B cell (primary cell): ENCODE measurements around the gene ASTN2. TPM values are rescaled to one million over a fixed set of nuclear protein-coding genes. Genes with fewer than 3 reads are reported as not detected.

Experiments
- ATAC-seq: fragments of 200-7000 bp; cut with Tn5 transposase; one replicate; pipeline ENCODE4 v1.10.0; 2021; ENCODE audit warnings: low read depth, mild to moderate bottlenecking, moderate number of reproducible peaks, moderate library complexity
- CTCF ChIA-PET: fragments of 350-600 bp; sonication (Branson Sonifier 250); formaldehyde crosslinking; loops from one replicate; lab custom pipeline; 2021; ENCODE audit warnings: antibody characterized with exemption, inconsistent platforms; lab: Charles Lee
- POLR2A ChIA-PET: fragments of 350-600 bp; sonication (Branson Sonifier 250); formaldehyde crosslinking; loops from one replicate; lab custom pipeline; 2021; ENCODE audit warnings: antibody characterized with exemption; lab: Charles Lee
- DNase-seq: peaks from one replicate; pipeline ENCODE4 v3.0.0; 2013
- H2AFZ ChIP-seq: 2 replicates; pipeline ENCODE4 v1.6.1; 2012; ENCODE audit warnings: mild to moderate bottlenecking, low read depth, low read length; ENCODE audit not compliant: insufficient read depth, poor library complexity, severe bottlenecking
- H3K27ac ChIP-seq, 2 donors: 1 replicate in 1 of 2; 2 replicates in 1 of 2; pipeline ENCODE4 v1.5.1; 2012 to 2013; ENCODE audit warnings: low read length in 2 of 2, mild to moderate bottlenecking in 2 of 2, moderate library complexity in 1 of 2
- H3K27me3 ChIP-seq, 4 experiments: fragments of 200-600 bp in 1 of 4; sonication (generic) in 1 of 4; replicated peaks in 1 of 4; 1 replicate in 2 of 4; 2 replicates in 2 of 4; pipeline versions ENCODE4 v1.6.1 to v1.7.0; 2013 to 2016; ENCODE audit warnings: low read length in 3 of 4, mild to moderate bottlenecking in 2 of 4, mixed read lengths in 1 of 4, moderate library complexity in 1 of 4; ENCODE audit not compliant: insufficient read depth in 4 of 4, control insufficient read depth in 3 of 4; ENCODE audit errors: control extremely low read depth in 1 of 4
- H3K36me3 ChIP-seq, 2 experiments: replicated peaks in 1 of 2; 1 replicate in 1 of 2; 2 replicates in 1 of 2; pipeline versions ENCODE4 v1.6.1 to v1.7.1; 2013; ENCODE audit warnings: low read length in 1 of 2; ENCODE audit not compliant: insufficient read depth in 2 of 2, control insufficient read depth in 1 of 2; ENCODE audit errors: control extremely low read depth in 1 of 2, extremely low read depth in 1 of 2
- H3K4me1 ChIP-seq, 2 donors: fragments of 200-600 bp in 1 of 2; sonication (generic) in 1 of 2; 1 replicate in 1 of 2; 2 replicates in 1 of 2; pipeline versions ENCODE4 v1.5.1 to v1.6.1; 2013 to 2017; ENCODE audit warnings: low read length in 2 of 2; ENCODE audit not compliant: control insufficient read depth in 2 of 2, insufficient read depth in 2 of 2
- H3K4me2 ChIP-seq: replicated peaks from 2 replicates; pipeline ENCODE3; 2012; ENCODE audit warnings: mild to moderate bottlenecking, low read depth, low read length; ENCODE audit not compliant: poor library complexity, severe bottlenecking
- H3K4me3 ChIP-seq, 5 experiments: fragments of 200-600 bp in 1 of 5; sonication (generic) in 1 of 5; 1 replicate in 3 of 5; 2 replicates in 2 of 5; pipeline versions ENCODE4 v1.5.1 to v1.7.0; 2011 to 2016; ENCODE audit warnings: low read length in 4 of 5, mild to moderate bottlenecking in 4 of 5, low read depth in 2 of 5, control low read depth in 1 of 5, moderate library complexity in 1 of 5; ENCODE audit not compliant: insufficient read depth in 1 of 5; ENCODE audit errors: control extremely low read depth in 1 of 5, extremely low read depth in 1 of 5
- H3K79me2 ChIP-seq: fragments of 200-600 bp; sonication (generic); one replicate; pipeline ENCODE4 v1.6.0; 2016; ENCODE audit warnings: low read length; ENCODE audit not compliant: control insufficient read depth, insufficient read depth
- H3K9ac ChIP-seq: fragments of 200-600 bp; sonication (generic); 2 replicates; pipeline ENCODE4 v1.6.1; 2017; ENCODE audit warnings: mild to moderate bottlenecking, low read length, moderate library complexity
- H3K9me3 ChIP-seq, 3 donors: one replicate each; pipeline versions ENCODE4 v1.6.1 to v1.7.1; 2013; ENCODE audit warnings: low read length in 2 of 3; ENCODE audit not compliant: control insufficient read depth in 2 of 3, insufficient read depth in 1 of 3; ENCODE audit errors: control extremely low read depth in 1 of 3
- H4K20me1 ChIP-seq: 2 replicates; pipeline ENCODE4 v1.6.0; 2012; ENCODE audit warnings: mild to moderate bottlenecking, low read length; ENCODE audit not compliant: insufficient read depth, control insufficient read depth, poor library complexity, severe bottlenecking
- H3K27ac Mint-ChIP-seq: one replicate; pipeline ENCODE4 v1.8.0; 2021; ENCODE audit warnings: mixed read lengths
- H3K27me3 Mint-ChIP-seq: one replicate; pipeline ENCODE4 v1.8.0; 2021; ENCODE audit warnings: mixed read lengths
- H3K4me1 Mint-ChIP-seq: one replicate; pipeline ENCODE4 v1.8.0; 2021; ENCODE audit warnings: mixed read lengths
- H3K4me3 Mint-ChIP-seq: one replicate; pipeline ENCODE4 v1.8.0; 2021; ENCODE audit warnings: mixed read lengths
- H3K9me3 Mint-ChIP-seq: one replicate; pipeline ENCODE4 v1.8.0; 2022; ENCODE audit warnings: mixed read lengths; ENCODE audit not compliant: insufficient read depth
- CTCF ChIP-seq: fragments of 200-600 bp; IDR thresholded peaks from one replicate; pipeline ENCODE4 v1.8.0; 2022; ENCODE audit warnings: antibody characterized with exemption, mild to moderate bottlenecking
- EZH2 ChIP-seq: IDR thresholded peaks from 2 replicates; pipeline ENCODE4 v1.6.1; 2012; ENCODE audit warnings: borderline replicate concordance, low read depth, mild to moderate bottlenecking, moderate library complexity, low read length; ENCODE audit not compliant: insufficient read depth, poor library complexity, severe bottlenecking
- WGBS: methylation state at CpG from one replicate; pipeline ENCODE4 v1.1.5; 2013; ENCODE audit warnings: missing lambda C conversion rate; ENCODE audit not compliant: insufficient coverage; 5-methylcytosine and 5-hydroxymethylcytosine counted together
- intact Hi-C: fragments of 100-400 bp; cut with micrococcal nuclease; formaldehyde crosslinking; loops from one replicate; pipeline ENCODE4 v1.10.0; 2022
- polyA plus RNA-seq: library from polyadenylated mRNA; depleted of rRNA; stranded (reverse); fragments of >200 nt; gene quantifications from 2 replicates; pipeline ENCODE4 v1.2.3, GENCODE V29; 2012
- total RNA-seq, 2 donors: library from RNA; stranded (reverse); fragments of 120-200 nt in 1 of 2; gene quantifications; 1 replicate in 1 of 2; 2 replicates in 1 of 2; pipeline versions ENCODE4 v1.2.3 to v1.2.4, GENCODE V29; 2013 to 2022

Gene ASTN2
- total and polyA plus RNA-seq, 2 donors (not counting 1 experiment from before 2014, with no cell fraction given), result 1.2 to 3.6 TPM

- Mint-ChIP-seq H3K27me3 (peaks cover 3% of the 10 kb centered on the region), H3K9me3 (no peaks in the 10 kb centered on the region), H3K4me3 (no peak overlapping the region), H3K4me1 (no peaks in the 10 kb centered on the region), H3K27ac (no peak overlapping the region)
- Histone ChIP-seq H3K27ac (no peak overlapping the region), H3K36me3 (no peaks in the 10 kb centered on the region), H4K20me1 (no peaks in the 10 kb centered on the region), H3K9me3 (peaks cover 0 to 4% (median 0%) of the 10 kb centered on the region in 3 donors), H3K79me2 (no peaks in the 10 kb centered on the region), H2AFZ (no peak overlapping the region), H3K9ac (no peak overlapping the region), H3K4me3 (no peak overlapping the region), H3K4me2 (no peak overlapping the region), H3K4me1 (no peaks in the 10 kb centered on the region), H3K27me3 (no peaks in the 10 kb centered on the region)
- ChIA-PET POLR2A (no interaction called here), CTCF (no interaction called here)
- TF ChIP-seq EZH2, result no peak
- TF ChIP-seq CTCF, result no peak
- 14% methylated on average over 1 of the region's 2 CpGs for WGBS
- intact Hi-C loops, result no loop called here
- ATAC-seq, result no peak
- DNase-seq, result no peak
Observed at GRCh38 chr9:117317192-117317591, 97.7 kb downstream of the ASTN2 start.

- DNase-seq (no peak), ATAC-seq (no peak)
- Mint-ChIP-seq H3K4me3 (no peak overlapping the region), H3K4me1 (no peaks in the 10 kb centered on the region), H3K9me3 (no peaks in the 10 kb centered on the region), H3K27ac (no peak overlapping the region), H3K27me3 (peaks cover 3% of the 10 kb centered on the region)
- Histone ChIP-seq H3K79me2 (no peaks in the 10 kb centered on the region), H3K4me1 (no peaks in the 10 kb centered on the region), H3K4me2 (no peak overlapping the region), H3K36me3 (no peaks in the 10 kb centered on the region), H4K20me1 (no peaks in the 10 kb centered on the region), H3K4me3 (no peak overlapping the region), H3K9me3 (peaks cover 0 to 4% (median 0%) of the 10 kb centered on the region in 3 donors), H3K27ac (no peak overlapping the region), H3K27me3 (no peaks in the 10 kb centered on the region), H2AFZ (no peak overlapping the region), H3K9ac (no peak overlapping the region)
- intact Hi-C loops, result no loop called here
- ChIA-PET POLR2A (no interaction called here), CTCF (no interaction called here)
- WGBS, result 100% methylated on average over 2 of the region's 3 CpGs
- no peak for TF ChIP-seq EZH2
Observed at GRCh38 chr9:117315236-117315635, 99.6 kb downstream of the ASTN2 start.
